Thyroid gland (tissue), 4 donors: Measurements from ENCODE around the gene POPDC3. TPM values are rescaled to one million over a fixed set of nuclear protein-coding genes. Genes with fewer than 3 reads are reported as not detected.

Source experiments
- DNase-seq, 2 donors: peaks; one replicate each; pipeline ENCODE4 v3.0.0-alpha.2; 2019
- H3K27ac ChIP-seq, 3 donors: fragments of 200-600 bp; sonication (generic); 1 replicate in 2 of 3; 2 replicates in 1 of 3; pipeline ENCODE4 v1.5.1; 2016 to 2019; ENCODE audit warnings: mild to moderate bottlenecking in 1 of 3, moderate library complexity in 1 of 3
- H3K27me3 ChIP-seq: fragments of 200-600 bp; sonication (generic); one replicate; pipeline ENCODE4 v1.5.1; 2019
- H3K36me3 ChIP-seq, 2 donors: fragments of 200-600 bp; sonication (generic); one replicate each; pipeline ENCODE4 v1.5.1; 2016 to 2019
- H3K4me1 ChIP-seq, 2 donors: fragments of 200-600 bp; sonication (generic); one replicate each; pipeline ENCODE4 v1.5.1; 2017 to 2019
- H3K4me3 ChIP-seq, 3 donors: fragments of 200-600 bp; sonication (generic); replicated peaks in 1 of 3; 1 replicate in 2 of 3; 2 replicates in 1 of 3; pipeline ENCODE4 v1.5.1; 2016; ENCODE audit warnings: mild to moderate bottlenecking in 1 of 3
- H3K9me3 ChIP-seq: fragments of 200-600 bp; sonication (generic); one replicate; pipeline ENCODE4 v1.5.1; 2017
- POLR2A ChIP-seq, 2 donors: fragments of 450-650 bp; IDR thresholded peaks; one replicate each; pipeline ENCODE4 v1.6.1; 2017; ENCODE audit warnings: antibody characterized with exemption in 2 of 2, mild to moderate bottlenecking in 2 of 2, moderate library complexity in 1 of 2
- WGBS, 2 donors: methylation state at CpG; one replicate each; pipeline ENCODE4 v1.1.5; 2017; 5-methylcytosine and 5-hydroxymethylcytosine counted together
- intact Hi-C: fragments of 100-400 bp; cut with DNase I; formaldehyde crosslinking; loops from one replicate; pipeline ENCODE4 v1.15.1; 2023
- total RNA-seq, 4 donors: library from RNA; depleted of rRNA; stranded (reverse); fragments of >200 nt; gene quantifications; one replicate each; pipeline ENCODE4 v1.2.3, GENCODE V29; 2016
- TF ChIP-seq, protein P1 (sequence below), 6 experiments: fragments of 200-600 bp in 3 of 6; fragments of 450-650 bp in 3 of 6; sonication (generic) in 3 of 6; IDR thresholded peaks; one replicate each; pipeline ENCODE4 v1.5.1; 2016 to 2019; ENCODE audit warnings: antibody characterized with exemption in 6 of 6, mild to moderate bottlenecking in 2 of 6, inconsistent platforms in 1 of 6, moderate library complexity in 1 of 6

The POPDC3 gene
- total RNA-seq, 4 donors from 2014 or later = 0.33 TPM; not detected in 3

DNA sequence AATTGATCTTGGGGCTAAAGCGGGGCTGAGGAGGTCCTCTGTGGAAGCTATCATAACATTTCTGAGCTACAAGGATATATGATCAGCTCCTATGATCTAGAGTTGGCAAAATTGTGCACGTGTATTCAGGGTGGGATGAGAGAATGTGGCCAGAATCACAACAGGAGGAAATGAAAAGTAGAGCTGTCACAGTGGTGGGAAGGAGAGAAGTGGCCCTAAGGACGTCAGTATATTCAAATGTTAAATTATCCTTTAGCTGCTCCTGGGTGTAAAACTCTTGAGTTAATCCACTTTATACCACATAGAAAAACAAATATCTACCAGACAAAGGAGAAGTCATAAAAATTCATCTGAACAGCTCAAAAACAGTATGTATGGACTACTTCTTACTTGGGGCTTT is 14.8 kb upstream of the POPDC3 start:
- Histone ChIP-seq H3K9me3 (no peaks in the 10 kb centered on the region), H3K27me3 (no peaks in the 10 kb centered on the region), H3K27ac (no peak overlapping the region), H3K36me3 (no peaks in the 10 kb centered on the region), H3K4me1 (no peaks in the 10 kb centered on the region), H3K4me3 (no peak overlapping the region)
- intact Hi-C loops = no loop called here
- DNase-seq = no peak
- TF ChIP-seq POLR2A (IDR thresholded peaks at IDR 0.05) = no peak
- TF ChIP-seq, protein P1, sequence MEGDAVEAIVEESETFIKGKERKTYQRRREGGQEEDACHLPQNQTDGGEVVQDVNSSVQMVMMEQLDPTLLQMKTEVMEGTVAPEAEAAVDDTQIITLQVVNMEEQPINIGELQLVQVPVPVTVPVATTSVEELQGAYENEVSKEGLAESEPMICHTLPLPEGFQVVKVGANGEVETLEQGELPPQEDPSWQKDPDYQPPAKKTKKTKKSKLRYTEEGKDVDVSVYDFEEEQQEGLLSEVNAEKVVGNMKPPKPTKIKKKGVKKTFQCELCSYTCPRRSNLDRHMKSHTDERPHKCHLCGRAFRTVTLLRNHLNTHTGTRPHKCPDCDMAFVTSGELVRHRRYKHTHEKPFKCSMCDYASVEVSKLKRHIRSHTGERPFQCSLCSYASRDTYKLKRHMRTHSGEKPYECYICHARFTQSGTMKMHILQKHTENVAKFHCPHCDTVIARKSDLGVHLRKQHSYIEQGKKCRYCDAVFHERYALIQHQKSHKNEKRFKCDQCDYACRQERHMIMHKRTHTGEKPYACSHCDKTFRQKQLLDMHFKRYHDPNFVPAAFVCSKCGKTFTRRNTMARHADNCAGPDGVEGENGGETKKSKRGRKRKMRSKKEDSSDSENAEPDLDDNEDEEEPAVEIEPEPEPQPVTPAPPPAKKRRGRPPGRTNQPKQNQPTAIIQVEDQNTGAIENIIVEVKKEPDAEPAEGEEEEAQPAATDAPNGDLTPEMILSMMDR (IDR thresholded peaks at IDR 0.05) = no peak
- 61 to 65% methylated on average over 3 of the region's 3 CpGs for WGBS, 2 donors

DNA sequence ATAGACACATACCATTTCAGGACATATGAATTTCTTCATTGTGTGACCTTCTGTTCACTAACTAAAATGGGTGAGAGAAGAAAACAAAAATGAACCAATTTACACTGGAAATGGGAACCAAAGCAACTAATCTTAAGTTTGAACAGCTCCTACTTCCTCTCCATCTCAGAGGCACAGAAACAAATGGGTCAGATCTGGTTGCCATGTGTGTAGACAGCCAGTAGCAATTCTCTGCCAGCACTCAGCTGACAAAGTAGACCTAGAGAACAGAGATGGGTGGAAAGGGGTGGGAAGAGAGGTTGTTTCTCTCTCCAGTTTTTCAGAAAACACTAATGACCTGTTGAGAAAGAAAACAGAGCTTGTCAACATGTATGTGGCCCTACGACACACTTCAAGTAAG is 14.3 kb upstream of the POPDC3 start:
- 86% methylated on average over 1 of the region's 1 CpG for WGBS, 2 donors
- Histone ChIP-seq H3K9me3 (no peaks in the 10 kb centered on the region), H3K36me3 (no peaks in the 10 kb centered on the region), H3K27me3 (no peaks in the 10 kb centered on the region), H3K27ac (no peak overlapping the region), H3K4me3 (no peak overlapping the region), H3K4me1 (no peaks in the 10 kb centered on the region)
- TF ChIP-seq, protein P1 (IDR thresholded peaks at IDR 0.05) = no peak
- TF ChIP-seq POLR2A (IDR thresholded peaks at IDR 0.05) = no peak
- intact Hi-C loops = no loop called here
- no peak for DNase-seq

DNA sequence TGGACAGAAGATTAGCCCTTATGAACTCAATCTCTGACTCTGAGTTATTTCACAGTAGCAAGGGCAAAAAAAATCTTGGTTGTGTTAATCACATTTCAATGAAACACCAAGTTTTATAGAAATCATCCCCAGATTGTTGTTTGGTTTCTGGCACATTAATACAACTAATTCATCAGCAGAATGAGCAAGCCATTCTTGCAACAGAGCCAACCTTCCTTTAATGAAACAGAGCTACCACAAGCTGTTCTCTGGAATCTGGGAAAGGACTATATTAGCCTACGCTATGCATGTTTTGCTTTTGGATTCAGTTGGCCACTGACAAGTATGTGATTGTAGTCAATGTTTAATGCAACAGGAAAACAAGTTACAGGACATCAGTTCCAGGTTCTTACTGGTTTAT is 13.8 kb upstream of the POPDC3 start:
- H3K4me1 ChIP-seq = no peaks in the 10 kb centered on the region
- H3K27me3 ChIP-seq = no peaks in the 10 kb centered on the region
- DNase-seq = no peak
- no peak overlapping the region for H3K27ac ChIP-seq
- WGBS, 2 donors = 75 to 88% methylated on average over 1 of the region's 1 CpG
- H3K36me3 ChIP-seq = no peaks in the 10 kb centered on the region
- intact Hi-C loops = no loop called here
- TF ChIP-seq POLR2A (IDR thresholded peaks at IDR 0.05) = no peak
- TF ChIP-seq, protein P1 (IDR thresholded peaks at IDR 0.05) = no peak
- H3K4me3 ChIP-seq = no peak overlapping the region
- no peaks in the 10 kb centered on the region for H3K9me3 ChIP-seq

DNA sequence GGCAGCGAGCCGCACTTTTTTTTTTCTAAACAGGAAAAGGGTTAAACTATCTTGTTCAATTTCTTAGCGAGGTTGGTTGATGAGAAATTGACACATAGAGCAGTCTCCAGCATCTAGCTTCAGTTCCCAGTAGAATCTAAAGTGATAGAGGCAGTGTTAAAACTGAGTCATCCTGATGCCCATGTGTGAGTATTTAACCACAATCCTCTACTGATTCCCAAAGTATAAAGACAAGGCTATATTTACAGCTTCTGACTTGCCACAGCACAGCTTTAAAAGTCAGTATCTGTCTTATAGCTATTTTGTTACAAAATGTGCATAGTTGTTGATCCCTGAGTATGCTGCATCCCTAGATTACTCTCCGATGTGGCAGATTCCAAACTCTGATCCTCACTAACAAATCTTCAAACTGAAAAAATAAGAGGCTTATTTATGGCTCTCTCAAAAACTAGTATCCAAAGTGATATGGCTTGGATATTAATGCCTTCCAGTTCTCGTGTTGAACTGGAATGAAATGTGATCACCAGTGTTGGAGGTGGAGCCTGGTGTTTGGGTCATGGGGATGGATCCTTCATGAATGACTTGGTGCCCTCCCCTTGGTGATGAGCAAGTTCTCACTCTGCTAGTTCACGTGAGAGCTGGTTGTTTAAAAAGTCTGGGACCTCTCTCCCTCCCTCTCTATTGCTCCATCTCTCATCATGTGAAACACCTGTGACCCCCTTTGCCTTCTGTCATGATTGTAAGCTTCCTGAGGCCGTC is 13.1 kb upstream of the POPDC3 start:
- H3K36me3 ChIP-seq = no peaks in the 10 kb centered on the region
- H3K4me1 ChIP-seq = no peaks in the 10 kb centered on the region
- no peak for DNase-seq
- H3K27me3 ChIP-seq = no peaks in the 10 kb centered on the region
- TF ChIP-seq POLR2A (IDR thresholded peaks at IDR 0.05) = no peak
- TF ChIP-seq, protein P1 (IDR thresholded peaks at IDR 0.05) = no peak
- no peaks in the 10 kb centered on the region for H3K9me3 ChIP-seq
- H3K27ac ChIP-seq = no peak overlapping the region
- intact Hi-C loops = no loop called here
- WGBS, 2 donors = 76 to 80% methylated on average over 7 of the region's 7 CpGs
- H3K4me3 ChIP-seq = no peak overlapping the region

DNA sequence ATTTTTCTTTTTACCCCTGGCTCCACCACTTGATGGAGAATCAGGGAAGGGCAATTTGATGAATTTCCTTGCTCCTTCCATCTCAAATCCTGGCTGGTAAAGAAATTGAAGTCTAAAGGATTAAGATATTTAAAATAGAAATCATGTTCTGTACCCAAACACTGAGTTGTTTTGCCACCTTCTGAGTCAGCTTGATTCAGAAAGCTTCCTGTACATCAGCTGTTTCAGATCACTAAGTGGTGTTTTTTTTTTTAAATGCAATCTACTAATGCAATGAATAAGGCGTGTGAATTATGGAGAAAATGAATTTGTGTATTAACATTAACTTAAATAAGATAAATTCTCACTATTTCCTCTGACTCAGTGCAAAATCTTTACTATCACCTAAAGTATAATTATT is 11.5 kb upstream of the POPDC3 start:
- TF ChIP-seq, protein P1 (IDR thresholded peaks at IDR 0.05) = no peak
- no peak for TF ChIP-seq POLR2A (IDR thresholded peaks at IDR 0.05)
- no peaks in the 10 kb centered on the region for H3K36me3 ChIP-seq
- intact Hi-C loops = no loop called here
- no peaks in the 10 kb centered on the region for H3K9me3 ChIP-seq
- WGBS, 2 donors = 95 to 97% methylated on average over 1 of the region's 1 CpG
- H3K4me3 ChIP-seq = no peak overlapping the region
- H3K27ac ChIP-seq = no peak overlapping the region
- no peaks in the 10 kb centered on the region for H3K4me1 ChIP-seq
- no peak for DNase-seq
- no peaks in the 10 kb centered on the region for H3K27me3 ChIP-seq
